Activated naive CD8-positive, alpha-beta T cell treated with anti-CD3 and anti-CD28 coated beads for 36 hours (primary cell): ENCODE results near the gene AADACL3. TPM values are rescaled to one million over a fixed set of nuclear protein-coding genes. Genes with fewer than 3 reads are reported as not detected.
"Not testable (repeated sequence)": the region's sequence is repeated elsewhere in the genome, so short reads cannot be mapped to it uniquely, and the experiment has no call there.

Source experiments
- DNase-seq: peaks from one replicate; pipeline ENCODE4 v3.0.0; 2021
- H3K27ac Mint-ChIP-seq: one replicate; pipeline ENCODE4 v1.8.0; 2022; ENCODE audit warnings: mild to moderate bottlenecking, moderate library complexity, mixed read lengths
- H3K27me3 Mint-ChIP-seq: one replicate; pipeline ENCODE4 v1.8.0; 2022; ENCODE audit warnings: mild to moderate bottlenecking, mixed read lengths
- H3K36me3 Mint-ChIP-seq: one replicate; pipeline ENCODE4 v1.8.0; 2021; ENCODE audit warnings: mild to moderate bottlenecking, mixed read lengths
- H3K4me1 Mint-ChIP-seq: one replicate; pipeline ENCODE4 v1.8.0; 2021; ENCODE audit warnings: mixed read lengths
- H3K4me3 Mint-ChIP-seq: one replicate; pipeline ENCODE4 v1.8.0; 2022; ENCODE audit warnings: mild to moderate bottlenecking, moderate library complexity, mixed read lengths
- H3K9me3 Mint-ChIP-seq: one replicate; pipeline ENCODE4 v1.8.0; 2022; ENCODE audit warnings: mixed read lengths
- total RNA-seq, 2 experiments: library from RNA; stranded (reverse); gene quantifications; one replicate each; pipeline ENCODE4 v1.2.3, GENCODE V29; 2021

Gene AADACL3
- total RNA-seq, 2 experiments from 2014 or later: not detected

DNA sequence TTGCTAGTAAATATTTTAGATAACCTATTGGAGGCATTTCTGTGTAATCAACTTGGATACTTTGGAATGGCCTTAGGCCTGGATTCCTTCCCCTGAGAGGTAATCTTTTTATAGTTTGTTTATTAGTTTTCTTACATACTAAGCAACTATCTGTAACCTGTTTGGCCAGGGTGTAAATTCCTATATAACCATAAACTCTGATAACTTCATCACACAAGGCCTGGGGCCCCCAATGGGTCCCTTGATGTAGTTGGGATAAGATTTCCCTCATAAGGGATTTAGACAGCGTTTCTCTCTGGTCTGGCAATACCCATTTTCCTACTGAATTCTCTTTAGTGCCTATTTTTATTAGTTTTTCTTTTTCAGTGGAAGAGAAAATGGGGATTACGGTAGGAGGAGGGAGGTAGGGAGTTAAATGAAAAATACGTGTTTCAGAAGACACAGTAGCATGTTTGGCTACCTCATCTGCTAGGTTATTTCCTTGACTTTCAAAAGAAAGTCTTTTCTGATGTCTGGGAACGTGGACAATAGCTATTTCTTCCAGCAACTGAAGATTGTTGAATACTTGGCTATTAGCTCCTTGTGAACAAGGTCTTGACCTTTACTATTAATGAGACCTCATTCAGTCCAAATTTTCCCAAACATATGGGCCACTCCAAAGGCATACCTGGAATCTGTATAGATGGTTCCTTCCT lies 7.4 kb upstream of the AADACL3 start:
- H3K36me3 Mint-ChIP-seq: no peaks in the 10 kb centered on the region
- H3K9me3 Mint-ChIP-seq: peaks cover 7% of the 10 kb centered on the region
- peaks cover 9% of the 10 kb centered on the region for H3K27me3 Mint-ChIP-seq
- no peak for DNase-seq
- H3K4me1 Mint-ChIP-seq: no peaks in the 10 kb centered on the region
- H3K4me3 Mint-ChIP-seq: no peak overlapping the region
- no peak overlapping the region for H3K27ac Mint-ChIP-seq

DNA sequence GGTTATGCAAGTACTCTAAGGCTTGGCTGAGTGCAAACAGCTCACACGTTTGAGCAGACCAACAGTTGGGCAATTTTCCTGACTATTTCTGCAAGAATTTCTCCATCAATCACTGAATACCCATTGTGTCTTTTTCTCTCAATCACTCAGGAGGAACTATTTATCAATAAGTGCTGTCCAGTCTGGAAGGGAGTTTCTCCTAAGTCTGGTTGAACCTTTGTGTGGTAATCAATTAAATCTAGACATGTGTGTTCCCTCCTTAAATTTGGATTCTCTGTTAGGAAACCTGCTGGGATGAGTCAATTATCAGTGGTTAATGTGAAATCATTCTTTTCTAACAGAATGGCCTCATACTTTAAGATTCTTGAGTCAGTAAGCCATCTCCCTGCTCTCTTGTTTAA lies 6.8 kb upstream of the AADACL3 start:
- no peaks in the 10 kb centered on the region for H3K4me1 Mint-ChIP-seq
- no peak overlapping the region for H3K4me3 Mint-ChIP-seq
- DNase-seq: no peak
- peaks cover 7% of the 10 kb centered on the region for H3K27me3 Mint-ChIP-seq
- H3K27ac Mint-ChIP-seq: no peak overlapping the region
- H3K36me3 Mint-ChIP-seq: no peaks in the 10 kb centered on the region
- H3K9me3 Mint-ChIP-seq: peaks cover 5% of the 10 kb centered on the region

DNA sequence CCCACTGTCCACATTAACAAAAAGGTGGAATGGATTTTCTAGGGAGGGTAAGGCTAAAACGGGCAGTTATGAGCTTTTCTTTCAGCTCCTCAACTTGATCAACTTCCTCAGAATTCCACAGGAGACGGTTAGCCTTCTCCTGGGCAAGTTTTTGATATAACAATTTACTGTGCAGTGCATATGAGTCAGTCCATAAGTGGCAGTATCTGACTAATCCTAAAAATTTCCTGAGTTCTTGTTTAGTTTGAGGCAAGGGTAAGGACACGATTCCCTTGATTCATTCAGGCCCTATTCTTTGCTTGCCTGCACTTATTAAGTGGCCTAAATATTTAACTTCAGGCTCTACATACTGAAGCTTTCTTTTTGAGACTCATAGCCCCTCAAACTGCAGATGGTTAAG lies 6.2 kb upstream of the AADACL3 start:
- no peak for DNase-seq
- Mint-ChIP-seq H3K36me3 (no peaks in the 10 kb centered on the region), H3K9me3 (peaks cover 3% of the 10 kb centered on the region), H3K27ac (no peak overlapping the region), H3K4me3 (no peak overlapping the region), H3K4me1 (no peaks in the 10 kb centered on the region), H3K27me3 (peaks cover 6% of the 10 kb centered on the region)

DNA sequence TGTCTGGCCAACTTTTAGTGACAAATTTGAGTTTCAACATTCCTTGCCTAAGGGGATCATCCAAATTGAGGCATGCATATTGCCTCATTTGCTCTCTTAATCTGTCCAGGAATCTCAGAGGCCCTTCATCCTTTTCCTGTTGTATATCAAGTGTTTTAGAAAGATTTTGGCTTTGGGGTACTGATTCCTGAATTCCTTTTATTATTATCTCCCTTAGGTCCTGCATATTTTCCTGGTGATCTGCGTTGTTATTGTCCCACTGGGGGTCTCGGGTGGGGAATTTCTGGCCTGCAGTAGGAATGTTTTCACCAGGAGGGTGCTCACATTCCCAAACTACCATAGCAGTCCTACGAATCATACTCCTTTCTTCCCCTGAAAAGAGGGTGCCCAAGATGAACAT lies 4.4 kb upstream of the AADACL3 start:
- no peaks in the 10 kb centered on the region for H3K36me3 Mint-ChIP-seq
- H3K27me3 Mint-ChIP-seq: peaks cover 16% of the 10 kb centered on the region
- H3K4me3 Mint-ChIP-seq: no peak overlapping the region
- H3K27ac Mint-ChIP-seq: no peak overlapping the region
- DNase-seq: no peak
- H3K4me1 Mint-ChIP-seq: no peaks in the 10 kb centered on the region
- no peaks in the 10 kb centered on the region for H3K9me3 Mint-ChIP-seq

DNA sequence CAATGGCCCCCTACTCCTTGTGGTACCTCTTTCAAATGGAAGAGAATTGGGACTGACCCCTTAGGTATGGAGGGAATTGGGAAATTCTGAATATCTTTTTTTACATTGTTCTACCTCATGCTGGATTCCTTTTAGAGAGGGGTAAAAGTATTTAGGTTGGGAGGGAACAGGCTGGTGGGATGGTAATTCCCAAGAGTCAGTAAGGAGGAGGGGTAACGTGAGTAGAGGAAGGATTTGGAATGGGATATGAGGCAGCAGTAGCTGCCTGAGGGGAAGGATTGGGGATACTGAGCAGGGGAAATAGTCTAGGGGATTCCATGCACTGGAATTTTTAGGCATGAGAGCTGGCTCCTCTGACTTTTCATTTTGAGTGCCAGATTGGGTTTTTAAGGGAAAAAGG lies 3.8 kb upstream of the AADACL3 start:
- no peaks in the 10 kb centered on the region for H3K4me1 Mint-ChIP-seq
- H3K4me3 Mint-ChIP-seq: no peak overlapping the region
- H3K9me3 Mint-ChIP-seq: no peaks in the 10 kb centered on the region
- no peak for DNase-seq
- peaks cover 16% of the 10 kb centered on the region for H3K27me3 Mint-ChIP-seq
- no peaks in the 10 kb centered on the region for H3K36me3 Mint-ChIP-seq
- H3K27ac Mint-ChIP-seq: no peak overlapping the region

DNA sequence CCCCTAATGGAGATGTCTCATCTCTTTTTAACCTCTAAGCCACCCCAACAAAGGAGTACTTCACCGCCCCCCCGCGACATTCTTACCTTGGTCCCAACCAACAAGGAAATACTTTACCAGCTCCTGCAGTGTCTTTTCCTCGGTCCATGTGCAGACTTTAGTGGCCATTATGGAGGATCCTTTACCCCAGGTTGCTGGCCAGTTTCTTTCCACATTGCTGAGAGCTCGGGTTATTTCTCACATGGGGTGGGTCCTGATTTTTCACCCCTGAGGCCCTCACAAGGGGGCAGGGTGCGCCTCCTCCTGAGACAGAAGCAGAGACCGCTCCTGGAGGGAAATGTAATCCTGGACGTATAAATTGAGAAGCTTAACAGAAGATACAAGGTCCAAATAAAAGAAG lies 3.0 kb upstream of the AADACL3 start:
- Mint-ChIP-seq H3K36me3 (no peaks in the 10 kb centered on the region), H3K9me3 (no peaks in the 10 kb centered on the region), H3K4me3 (no peak overlapping the region), H3K27me3 (peaks cover 22% of the 10 kb centered on the region), H3K4me1 (no peaks in the 10 kb centered on the region), H3K27ac (no peak overlapping the region)
- DNase-seq: no peak

DNA sequence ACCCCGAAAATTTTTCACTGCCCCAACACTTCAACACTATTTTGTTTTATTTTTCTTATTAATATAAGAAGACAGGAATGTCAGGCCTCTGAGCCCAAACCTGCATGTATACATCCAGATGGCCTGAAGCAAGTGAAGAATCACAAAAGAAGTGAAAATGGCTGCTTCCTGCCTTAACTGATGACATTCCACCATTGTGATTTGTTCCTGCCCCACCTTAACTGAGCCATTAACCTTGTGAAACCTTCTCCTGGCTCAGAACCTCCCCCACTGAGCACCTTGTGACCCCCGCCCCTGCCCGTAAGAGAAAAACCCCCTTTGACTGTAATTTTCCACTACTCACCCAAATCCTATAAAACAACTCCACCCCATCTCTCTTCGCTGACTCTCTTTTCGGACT lies 2.3 kb upstream of the AADACL3 start:
- not testable (repeated sequence) for DNase-seq, H3K36me3 Mint-ChIP-seq, H3K27ac Mint-ChIP-seq, H3K9me3 Mint-ChIP-seq, H3K4me1 Mint-ChIP-seq, H3K4me3 Mint-ChIP-seq
- H3K27me3 Mint-ChIP-seq: peaks cover 22% of the 10 kb centered on the region

DNA sequence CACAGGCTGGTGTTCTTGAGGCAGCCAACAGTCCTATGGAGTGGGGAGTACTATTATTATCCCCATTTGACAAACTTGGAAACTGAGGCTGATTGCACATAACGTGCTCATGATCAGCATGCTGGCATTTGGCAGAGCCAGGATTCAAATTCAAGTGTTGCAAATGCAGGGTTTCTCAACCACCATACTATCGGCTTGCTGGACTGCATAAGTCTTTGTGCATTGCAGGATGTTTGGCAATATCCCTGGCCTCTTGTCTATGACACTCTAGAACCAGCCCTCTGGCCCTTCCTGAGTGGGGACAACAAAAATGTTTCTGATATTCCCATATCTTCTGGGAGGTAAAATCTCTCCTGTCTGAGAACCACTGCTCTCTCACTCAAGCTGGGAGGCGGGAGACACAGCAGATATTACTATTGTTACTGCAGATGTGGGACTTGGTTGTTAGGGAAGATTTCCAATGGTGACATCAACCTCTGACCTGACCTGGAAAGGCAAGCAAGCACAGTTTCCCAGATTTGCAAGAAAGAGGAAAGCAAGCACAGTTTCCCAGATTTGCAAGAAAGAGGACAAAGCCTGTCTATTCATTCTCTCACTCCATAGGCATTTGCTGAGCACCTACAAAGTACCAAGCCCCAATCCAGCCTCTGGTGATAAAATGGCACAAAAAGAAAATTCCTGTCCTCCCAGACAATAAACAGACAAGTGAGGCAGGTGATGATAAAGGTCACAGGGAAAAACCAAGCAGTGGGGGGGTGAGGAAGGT lies 1.0 kb upstream of the AADACL3 start:
- no peaks in the 10 kb centered on the region for H3K36me3 Mint-ChIP-seq
- no peak for DNase-seq
- H3K27me3 Mint-ChIP-seq: peaks cover 22% of the 10 kb centered on the region
- no peaks in the 10 kb centered on the region for H3K9me3 Mint-ChIP-seq
- no peak overlapping the region for H3K27ac Mint-ChIP-seq
- no peaks in the 10 kb centered on the region for H3K4me1 Mint-ChIP-seq
- no peak overlapping the region for H3K4me3 Mint-ChIP-seq

DNA sequence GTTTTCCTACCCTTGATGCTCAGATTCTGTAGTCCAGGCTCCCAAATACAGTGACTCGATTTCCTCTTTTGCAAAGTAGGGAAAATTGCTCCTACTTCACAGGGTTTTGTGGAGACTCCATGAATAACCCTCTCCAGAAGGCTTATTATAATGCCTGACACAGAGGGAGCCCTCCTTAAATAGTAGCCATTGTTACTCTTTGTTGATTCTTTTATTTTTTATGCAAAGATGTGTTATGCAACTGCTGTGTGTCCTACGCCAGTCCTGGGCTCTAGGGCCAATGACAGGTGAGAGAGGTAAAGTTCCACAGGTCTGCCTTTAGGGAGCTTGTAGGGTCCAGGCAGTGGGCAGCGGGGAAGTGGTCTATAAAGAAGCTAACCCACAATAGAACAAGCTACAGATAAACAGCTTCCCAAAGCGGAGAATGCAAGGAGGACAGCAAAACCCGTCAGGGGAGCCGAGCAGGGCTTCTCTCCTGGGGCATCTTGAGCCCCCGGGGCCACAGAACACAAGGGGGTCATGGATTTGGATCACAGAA lies 1.5 kb downstream of the AADACL3 start:
- H3K36me3 Mint-ChIP-seq: no peaks in the 10 kb centered on the region
- no peaks in the 10 kb centered on the region for H3K4me1 Mint-ChIP-seq
- DNase-seq: no peak
- H3K9me3 Mint-ChIP-seq: no peaks in the 10 kb centered on the region
- no peak overlapping the region for H3K4me3 Mint-ChIP-seq
- H3K27ac Mint-ChIP-seq: no peak overlapping the region
- H3K27me3 Mint-ChIP-seq: peaks cover 21% of the 10 kb centered on the region

DNA sequence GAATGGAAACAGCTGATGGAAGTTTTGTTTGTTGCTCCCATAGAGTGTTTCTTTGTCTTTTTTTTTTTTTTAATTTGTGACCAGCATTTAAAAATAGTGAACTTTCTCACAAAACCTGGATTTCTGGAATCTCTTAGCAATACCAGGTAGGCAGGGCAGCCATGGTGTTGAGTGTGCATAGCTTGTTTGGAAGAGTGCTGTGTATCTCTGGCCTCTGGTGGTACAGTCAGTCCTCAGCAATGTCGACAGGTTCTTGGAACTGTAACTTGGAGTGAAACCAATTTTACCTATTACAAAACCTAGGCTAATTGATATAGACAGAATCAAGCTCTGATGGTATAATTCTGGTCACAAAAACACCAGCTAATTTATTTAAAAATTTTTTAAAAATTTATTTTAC lies 6.7 kb downstream of the AADACL3 start:
- no peak overlapping the region for H3K27ac Mint-ChIP-seq
- no peaks in the 10 kb centered on the region for H3K4me1 Mint-ChIP-seq
- H3K9me3 Mint-ChIP-seq: no peaks in the 10 kb centered on the region
- H3K36me3 Mint-ChIP-seq: no peaks in the 10 kb centered on the region
- no peak overlapping the region for H3K4me3 Mint-ChIP-seq
- H3K27me3 Mint-ChIP-seq: peaks cover 23% of the 10 kb centered on the region
- DNase-seq: no peak

DNA sequence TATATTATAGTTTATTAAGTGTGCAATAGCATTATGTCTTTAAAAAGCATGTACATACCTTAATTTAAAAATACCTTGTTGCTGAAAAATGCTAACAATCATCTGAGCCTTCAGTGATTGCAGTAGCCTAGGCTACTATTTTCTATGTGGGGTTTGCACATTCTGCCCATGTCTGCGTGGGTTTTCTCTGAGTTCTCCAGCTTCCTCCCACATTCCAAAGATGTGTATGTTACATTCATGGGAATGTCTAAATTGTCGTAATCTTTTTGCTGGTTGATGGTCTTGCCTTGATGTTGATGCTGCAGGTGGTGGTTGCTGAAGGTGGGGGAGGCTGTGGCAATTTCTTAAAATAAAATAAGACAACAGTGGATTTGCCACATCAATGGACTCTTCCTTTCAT lies 12.5 kb downstream of the AADACL3 start:
- no peak overlapping the region for H3K27ac Mint-ChIP-seq
- H3K9me3 Mint-ChIP-seq: peaks cover 14% of the 10 kb centered on the region
- no peaks in the 10 kb centered on the region for H3K4me1 Mint-ChIP-seq
- H3K4me3 Mint-ChIP-seq: no peak overlapping the region
- no peak for DNase-seq
- peaks cover 2% of the 10 kb centered on the region for H3K36me3 Mint-ChIP-seq
- H3K27me3 Mint-ChIP-seq: peaks cover 42% of the 10 kb centered on the region

DNA sequence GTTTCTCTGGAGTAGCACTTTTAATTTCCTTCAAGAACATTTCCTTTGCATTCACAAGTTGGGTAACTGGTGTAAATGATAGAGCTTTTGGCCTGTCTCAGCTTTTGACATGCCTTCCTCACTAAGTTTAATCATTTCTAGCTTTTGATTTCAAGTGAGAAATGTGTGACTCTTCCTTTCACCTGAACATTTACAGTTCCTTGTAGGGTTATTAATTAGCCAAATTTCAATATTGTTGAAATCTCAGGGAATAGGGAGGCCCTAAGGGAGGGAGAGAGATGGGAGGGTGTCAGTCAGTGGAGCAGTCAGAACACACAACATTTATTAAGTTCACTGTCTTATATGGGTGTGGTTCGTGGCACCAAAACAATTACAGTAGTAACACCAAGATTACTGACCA lies 14.2 kb downstream of the AADACL3 start:
- no peaks in the 10 kb centered on the region for H3K4me1 Mint-ChIP-seq
- no peak overlapping the region for H3K27ac Mint-ChIP-seq
- no peak for DNase-seq
- peaks cover 2% of the 10 kb centered on the region for H3K36me3 Mint-ChIP-seq
- H3K9me3 Mint-ChIP-seq: peaks cover 14% of the 10 kb centered on the region
- H3K27me3 Mint-ChIP-seq: peaks cover 56% of the 10 kb centered on the region
- H3K4me3 Mint-ChIP-seq: no peak overlapping the region

DNA sequence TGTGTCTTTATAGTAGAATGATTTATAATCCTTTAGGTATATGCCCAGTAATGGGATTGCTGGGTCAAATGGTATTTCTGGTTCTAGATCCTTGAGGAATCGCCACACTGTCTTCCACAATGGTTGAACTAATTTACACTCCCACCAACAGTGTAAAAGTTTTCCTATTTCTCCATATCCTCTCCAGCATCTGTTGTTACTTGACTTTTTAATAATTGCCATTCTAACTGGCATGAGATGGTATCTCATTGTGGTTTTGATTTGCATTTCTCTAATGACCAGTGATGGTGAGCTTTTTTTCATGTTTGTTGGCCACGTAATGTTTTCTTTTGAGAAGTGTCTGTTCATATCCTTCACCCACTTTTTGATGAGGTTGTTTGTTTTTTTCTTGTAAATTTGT lies 15.2 kb downstream of the AADACL3 start:
- Mint-ChIP-seq H3K9me3 (peaks cover 17% of the 10 kb centered on the region), H3K27me3 (peaks cover 56% of the 10 kb centered on the region)
- H3K27ac Mint-ChIP-seq, H3K4me1 Mint-ChIP-seq, H3K4me3 Mint-ChIP-seq, H3K36me3 Mint-ChIP-seq, DNase-seq: not testable (repeated sequence)

DNA sequence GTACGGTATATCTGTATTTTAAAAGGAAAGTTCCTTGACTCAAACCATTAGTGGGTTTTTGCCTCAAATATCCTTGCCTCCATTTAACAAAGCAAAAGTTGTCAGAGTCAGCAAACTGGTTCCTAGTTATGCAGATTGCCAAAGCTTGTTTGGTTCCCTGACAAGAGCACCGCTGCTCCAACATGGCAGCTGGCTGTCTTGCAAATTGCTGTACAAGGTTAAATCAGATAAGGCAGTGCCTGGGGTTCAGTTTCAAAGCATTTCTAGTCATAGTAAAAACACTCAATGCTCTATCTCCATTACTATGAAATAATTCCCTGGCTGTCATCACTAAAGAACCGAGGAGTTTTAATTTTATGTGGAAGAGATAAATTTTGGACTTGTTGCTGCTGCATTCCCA lies 18.7 kb downstream of the AADACL3 start:
- no peak for DNase-seq
- no peak overlapping the region for H3K27ac Mint-ChIP-seq
- no peaks in the 10 kb centered on the region for H3K4me1 Mint-ChIP-seq
- peaks cover 64% of the 10 kb centered on the region for H3K27me3 Mint-ChIP-seq
- H3K4me3 Mint-ChIP-seq: no peak overlapping the region
- peaks cover 2% of the 10 kb centered on the region for H3K36me3 Mint-ChIP-seq
- H3K9me3 Mint-ChIP-seq: peaks cover 25% of the 10 kb centered on the region

DNA sequence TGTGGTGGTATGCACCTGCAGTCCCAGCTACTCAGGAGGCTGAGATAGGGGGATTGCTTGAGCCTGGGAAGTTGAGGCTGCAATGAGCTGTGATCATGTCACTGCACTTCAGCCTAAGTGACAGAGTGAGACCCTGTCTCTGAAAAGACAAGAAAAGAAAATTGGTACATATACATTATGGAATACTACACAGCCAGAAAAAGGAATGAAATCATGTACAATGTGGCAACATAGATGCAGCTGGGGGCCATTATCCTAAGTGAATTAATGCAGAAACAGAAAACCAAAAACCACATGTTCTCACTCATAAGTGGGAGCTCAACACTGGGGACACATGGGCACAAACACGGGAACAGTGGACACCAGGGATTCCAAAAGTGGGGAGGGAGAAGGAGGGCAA lies 23.0 kb downstream of the AADACL3 start:
- Mint-ChIP-seq H3K4me3 (no peak overlapping the region), H3K9me3 (peaks cover 11% of the 10 kb centered on the region), H3K4me1 (no peaks in the 10 kb centered on the region), H3K36me3 (no peaks in the 10 kb centered on the region), H3K27ac (no peak overlapping the region), H3K27me3 (peaks cover 43% of the 10 kb centered on the region)
- no peak for DNase-seq

DNA sequence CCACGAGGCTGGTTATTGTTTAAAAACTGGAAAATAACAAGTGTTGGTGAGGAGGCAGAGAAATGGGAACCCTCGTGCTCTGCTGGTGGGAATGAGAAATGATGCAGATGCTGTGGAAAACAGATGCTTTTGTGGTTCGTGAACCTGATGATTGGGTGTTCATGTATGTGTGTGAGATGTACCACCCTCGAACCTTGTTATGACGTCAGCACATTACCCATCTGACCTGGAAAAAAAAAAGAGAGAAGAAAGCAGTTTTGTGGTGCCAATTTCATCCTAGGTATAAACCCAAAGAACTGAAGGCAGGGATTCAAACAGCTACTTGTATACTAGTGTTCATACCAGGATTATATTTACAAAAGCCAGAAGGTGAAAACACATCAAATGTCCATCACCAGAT lies 23.7 kb downstream of the AADACL3 start:
- no peaks in the 10 kb centered on the region for H3K36me3 Mint-ChIP-seq
- H3K4me1 Mint-ChIP-seq: no peaks in the 10 kb centered on the region
- DNase-seq: no peak
- H3K4me3 Mint-ChIP-seq: no peak overlapping the region
- peaks cover 42% of the 10 kb centered on the region for H3K27me3 Mint-ChIP-seq
- H3K27ac Mint-ChIP-seq: no peak overlapping the region
- peaks cover 11% of the 10 kb centered on the region for H3K9me3 Mint-ChIP-seq
